PC-3 (cell line): ENCODE results near the gene NKAP. TPM values are rescaled to one million over a fixed set of nuclear protein-coding genes. Genes with fewer than 3 reads are reported as not detected.

Experiments used
- ATAC-seq: fragments of 200-7000 bp; cut with Tn5 transposase; 2 replicates; pipeline ENCODE4 v1.9.1; 2020; ENCODE audit warnings: mild to moderate bottlenecking, moderate library complexity
- BruUV-seq: library from RNA; stranded (reverse); fragments of 400-500 nt; replicated peaks from 2 replicates; lab custom pipeline; 2021; lab: Mats Ljungman, UMichigan
- CTCF ChIA-PET: fragments of 300-600 bp; sonication (Branson Sonifier 250); formaldehyde crosslinking; loops from one replicate; lab custom pipeline; 2022; ENCODE audit warnings: antibody characterized with exemption; lab: Charles Lee
- POLR2A ChIA-PET: fragments of 300-600 bp; sonication (Branson Sonifier 250); formaldehyde crosslinking; loops from one replicate; lab custom pipeline; 2022; ENCODE audit warnings: antibody characterized with exemption; ENCODE audit not compliant: unreplicated experiment; lab: Charles Lee
- DNase-seq: peaks from one replicate; pipeline ENCODE4 v3.0.0-alpha.2; 2015
- H2AFZ ChIP-seq: fragments of 300-600 bp; sonication (generic); 2 replicates; pipeline ENCODE4 v1.6.0; 2016; ENCODE audit warnings: antibody characterized with exemption, low read length
- H3F3A ChIP-seq: fragments of 300-600 bp; sonication (generic); one replicate; pipeline ENCODE4 v1.6.0; 2017; ENCODE audit warnings: antibody characterized with exemption, low read length, control low read depth, mild to moderate bottlenecking; ENCODE audit not compliant: unreplicated experiment
- H3K27ac ChIP-seq: fragments of 300-600 bp; sonication (generic); 2 replicates; pipeline ENCODE4 v1.5.1; 2016; ENCODE audit warnings: mild to moderate bottlenecking, low read length
- H3K27me3 ChIP-seq: fragments of 300-600 bp; sonication (generic); 2 replicates; pipeline ENCODE4 v1.6.1; 2016; ENCODE audit warnings: low read length, mixed read lengths
- H3K36me3 ChIP-seq: fragments of 300-600 bp; sonication (generic); 2 replicates; pipeline ENCODE4 v1.6.1; 2016; ENCODE audit warnings: low read depth, mixed run types, low read length, mixed read lengths
- H3K4me1 ChIP-seq: fragments of 300-600 bp; sonication (generic); 2 replicates; pipeline ENCODE4 v1.5.1; 2016; ENCODE audit warnings: low read length; ENCODE audit not compliant: insufficient read depth
- H3K4me2 ChIP-seq: fragments of 300-600 bp; sonication (generic); 2 replicates; pipeline ENCODE4 v1.6.0; 2016; ENCODE audit warnings: low read length
- H3K4me3 ChIP-seq: fragments of 300-600 bp; sonication (generic); 2 replicates; pipeline ENCODE4 v1.5.1; 2016; ENCODE audit warnings: mild to moderate bottlenecking, low read length, mixed read lengths
- H3K79me2 ChIP-seq: fragments of 300-600 bp; sonication (generic); 2 replicates; pipeline ENCODE4 v1.6.1; 2017; ENCODE audit warnings: low read length, mixed read lengths
- H3K9ac ChIP-seq: fragments of 300-600 bp; sonication (generic); 2 replicates; pipeline ENCODE4 v1.6.0; 2016; ENCODE audit warnings: mild to moderate bottlenecking, low read length
- H3K9me2 ChIP-seq: fragments of 300-600 bp; sonication (generic); replicated peaks from 2 replicates; pipeline ENCODE4 v1.6.1; 2016; ENCODE audit warnings: mixed run types, low read length, mixed read lengths
- H3K9me3 ChIP-seq: fragments of 300-600 bp; sonication (generic); 2 replicates; pipeline ENCODE4 v1.6.1; 2016; ENCODE audit warnings: low read length, mixed read lengths
- H4K20me1 ChIP-seq: fragments of 300-600 bp; sonication (generic); 2 replicates; pipeline ENCODE4 v1.6.1; 2016; ENCODE audit warnings: low read length, mixed read lengths
- CTCF ChIP-seq: fragments of 300-600 bp; sonication (generic); conservative IDR thresholded peaks from 2 replicates; pipeline ENCODE4 v1.5.1; 2017; ENCODE audit warnings: antibody characterized with exemption, low read depth, mild to moderate bottlenecking, low read length
- EZH2 ChIP-seq: fragments of 300-600 bp; sonication (generic); IDR thresholded peaks from one replicate; pipeline ENCODE4 v1.6.1; 2017; ENCODE audit warnings: antibody characterized with exemption, mild to moderate bottlenecking, low read length; ENCODE audit not compliant: unreplicated experiment
- EZH2phosphoT487 ChIP-seq: fragments of 300-600 bp; sonication (generic); IDR thresholded peaks from 2 replicates; pipeline ENCODE4 v1.6.1; 2018; ENCODE audit warnings: mild to moderate bottlenecking, antibody characterized with exemption, low read length, borderline replicate concordance
- intact Hi-C: fragments of 100-400 bp; cut with micrococcal nuclease; formaldehyde crosslinking; loops from 2 replicates; pipeline ENCODE4 v1.9.0; 2023
- total RNA-seq: library from RNA; depleted of rRNA; stranded (reverse); fragments of >200 nt; gene quantifications from 2 replicates; pipeline ENCODE4 v1.2.3, GENCODE V29; 2014; rRNA removed

Gene NKAP
- total RNA-seq, 1 experiment from 2014 or later = 5.2 TPM

- ATAC-seq (peak; percentile 94), DNase-seq (peak; percentile 91)
- BruUV-seq = TSS peak; percentile 87
- H4K20me1 ChIP-seq = peaks cover 3% of the 10 kb centered on the region; the same call in 1 of the 2 replicates
- peak within 1 kb of the TSS; percentile 98 for H3K4me2 ChIP-seq
- no peaks in the 10 kb centered on the region for H3F3A ChIP-seq
- ChIA-PET POLR2A (interaction anchor here (0.6 kb wide), 1 partner anchor 19 kb away, joined by 3 read pairs; the partner anchor contains the start of gene UPF3B), CTCF (interaction anchor here (0.6 kb wide), 1 partner anchor 122 kb away, joined by 3 read pairs; no protein-coding TSS in a partner anchor)
- no peaks in the 10 kb centered on the region for H3K9me2 ChIP-seq
- intact Hi-C loops = loop anchor here (1.0 to 5.0 kb wide), 2 partner anchors 18 to 79 kb away; partner anchors contain the start of gene RPL39
- no peaks in the 10 kb centered on the region for H3K9me3 ChIP-seq
- H3K9ac ChIP-seq = peak within 1 kb of the TSS; percentile 97
- peaks cover 9% of the 10 kb centered on the region for H3K36me3 ChIP-seq
- no peaks in the 10 kb centered on the region for H3K27me3 ChIP-seq
- H2AFZ ChIP-seq = peak within 1 kb of the TSS; percentile 99
- H3K79me2 ChIP-seq = peaks cover 66% of the 10 kb centered on the region
- H3K27ac ChIP-seq = peak within 1 kb of the TSS; percentile 84
- H3K4me3 ChIP-seq = peak within 1 kb of the TSS; percentile 99
- TF ChIP-seq EZH2 (no peak), CTCF (no peak), EZH2phosphoT487 (no peak)
- H3K4me1 ChIP-seq = peaks cover 5% of the 10 kb centered on the region
Observed at GRCh38 chrX:119871599-119872395, 71.8 kb downstream of the NKAP start, which contains the start of the genes NDUFA1 and RNF113A. NDUFA1 (plus strand) TSS chrX:119871832; CDS start chrX:119871912, 80 bp downstream. RNF113A (minus strand) TSS chrX:119871733; CDS start chrX:119871613, 120 bp downstream.

- Histone ChIP-seq H4K20me1 (peaks cover 3% of the 10 kb centered on the region; the same call in 1 of the 2 replicates), H3K9me2 (no peaks in the 10 kb centered on the region), H3K9me3 (no peaks in the 10 kb centered on the region), H3K4me1 (peaks cover 5% of the 10 kb centered on the region), H3K79me2 (peaks cover 66% of the 10 kb centered on the region), H2AFZ (peak overlapping the region; percentile 99), H3K4me2 (peak overlapping the region; percentile 98), H3K27ac (peak overlapping the region; percentile 84), H3K4me3 (peak overlapping the region; percentile 99), H3K36me3 (peaks cover 6% of the 10 kb centered on the region), H3K27me3 (no peaks in the 10 kb centered on the region), H3K9ac (peak overlapping the region; percentile 97), H3F3A (no peaks in the 10 kb centered on the region)
- TF ChIP-seq EZH2 (no peak), CTCF (no peak)
- ATAC-seq (peak; percentile 29), DNase-seq (no peak)
- ChIA-PET CTCF (interaction anchor here (0.6 kb wide), 1 partner anchor 122 kb away, joined by 3 read pairs; no protein-coding TSS in a partner anchor), POLR2A (interaction anchor here (0.6 kb wide), 1 partner anchor 18 kb away, joined by 3 read pairs; the partner anchor contains the start of gene UPF3B)
- BruUV-seq = TSS peak; percentile 84
- intact Hi-C loops = loop anchor here (1.0 to 5.0 kb wide), 2 partner anchors 18 to 79 kb away; partner anchors contain the start of gene RPL39
Observed at GRCh38 chrX:119871245-119871598, 72.3 kb downstream of the NKAP start.

Other genes with a start within 250 kb of the NKAP start
- 2.3 and 2.5 TPM in 2 replicates for gene SOWAHD, start 185.2 kb downstream of the NKAP start, total RNA-seq
- 869 and 1,578 TPM in 2 replicates for gene RPL39, start 152.1 kb downstream of the NKAP start, total RNA-seq
- gene UPF3B, start 90.8 kb downstream of the NKAP start, total RNA-seq = 4.7 and 8.1 TPM in 2 replicates
- gene RNF113A, start 72.0 kb downstream of the NKAP start, total RNA-seq = 13.8 and 18.6 TPM in 2 replicates
- gene NDUFA1, start 71.9 kb downstream of the NKAP start, total RNA-seq = 122 and 167 TPM in 2 replicates
- gene AKAP14, start 47.9 kb downstream of the NKAP start, total RNA-seq = not detected in 2 replicates
- gene RHOXF2B, start 133.9 kb upstream of the NKAP start, total RNA-seq = not detected in 2 replicates
- gene RHOXF1, start 172.2 kb upstream of the NKAP start, total RNA-seq = not detected in 2 replicates
- gene RHOXF2, start 214.9 kb upstream of the NKAP start, total RNA-seq = not detected in 2 replicates